HCT116 (cell line): ENCODE measurements around the gene IGFLR1. TPM values are rescaled to one million over a fixed set of nuclear protein-coding genes. Genes with fewer than 3 reads are reported as not detected.

ENCODE experiments used
- ATAC-seq: fragments of 200-7000 bp; cut with Tn5 transposase; 2 replicates; pipeline ENCODE4 v1.9.1; 2020; ENCODE audit warnings: mild to moderate bottlenecking, moderate library complexity
- BruUV-seq: library from RNA; stranded (reverse); fragments of 400-500 nt; replicated peaks from 2 replicates; lab custom pipeline; 2021; lab: Mats Ljungman, UMichigan
- CTCF ChIA-PET: fragments of 300-600 bp; sonication (Branson Sonifier 250); formaldehyde crosslinking; loops from one replicate; lab custom pipeline; 2021; ENCODE audit warnings: antibody characterized with exemption; lab: Charles Lee
- POLR2A ChIA-PET: fragments of 300-600, 350-600 bp; sonication (Branson Sonifier 250); formaldehyde crosslinking; loops from one replicate; lab custom pipeline; 2021; ENCODE audit warnings: antibody characterized with exemption; lab: Charles Lee
- RAD21 ChIA-PET, 2 experiments: fragments of 300-600 bp; sonication (Branson Sonifier 250); formaldehyde crosslinking; loops; one replicate each; lab custom pipeline; 2023; ENCODE audit warnings: low total read pairs in 2 of 2; ENCODE audit not compliant: uncharacterized antibody in 2 of 2, unreplicated experiment in 2 of 2, low non-redundant PET in 1 of 2; lab: Charles Lee
- DNase-seq: peaks from one replicate; pipeline ENCODE4 v3.0.0-alpha.2; 2010; ENCODE audit warnings: low read depth, low spot score
- H2AFZ ChIP-seq: fragments of 200-600 bp; shearing (Covaris generic), sonication (generic); 2 replicates; pipeline ENCODE4 v1.6.1; 2017; ENCODE audit warnings: low read depth, mixed run types, mixed read lengths, antibody characterized with exemption, low read length; ENCODE audit not compliant: poor library complexity, severe bottlenecking
- H3K27ac ChIP-seq: 2 replicates; pipeline ENCODE4 v1.5.1; 2012; ENCODE audit warnings: low read depth, low read length
- H3K27me3 ChIP-seq: fragments of 200-600 bp; sonication (generic); 2 replicates; pipeline ENCODE4 v1.6.1; 2016; ENCODE audit warnings: mixed run types, low read length, mixed read lengths; ENCODE audit not compliant: insufficient read depth
- H3K36me3 ChIP-seq, 2 experiments: fragments of 200-500 bp in 1 of 2; fragments of 200-600 bp in 1 of 2; sonication (Bioruptor generic) in 1 of 2; sonication (generic) in 1 of 2; 2 replicates each; pipeline versions ENCODE4 v1.5.1 to v1.6.1; 2014 to 2016; ENCODE audit warnings: low read length in 2 of 2, inconsistent platforms in 1 of 2, mixed read lengths in 1 of 2, mixed run types in 1 of 2; ENCODE audit not compliant: insufficient read depth in 2 of 2, control insufficient read depth in 1 of 2
- H3K4me1 ChIP-seq, 2 experiments: fragments of 200-600 bp in 1 of 2; sonication (generic) in 1 of 2; 2 replicates each; pipeline versions ENCODE4 v1.5.1 to v1.6.1; 2012 to 2017; ENCODE audit warnings: low read length in 2 of 2, inconsistent platforms in 1 of 2, mild to moderate bottlenecking in 1 of 2, mixed read lengths in 1 of 2, mixed run types in 1 of 2, moderate library complexity in 1 of 2; ENCODE audit not compliant: insufficient read depth in 2 of 2, control insufficient read depth in 1 of 2
- H3K4me2 ChIP-seq: fragments of 200-600 bp; sonication (generic); 2 replicates; pipeline ENCODE4 v1.6.1; 2017; ENCODE audit warnings: mixed run types, low read length, mixed read lengths
- H3K4me3 ChIP-seq, 2 experiments: fragments of 200-600 bp in 1 of 2; sonication (generic) in 1 of 2; replicated peaks in 1 of 2; 2 replicates each; pipeline ENCODE4 v1.5.1; 2011 to 2016; ENCODE audit warnings: low read length in 2 of 2, control low read depth in 1 of 2, low read depth in 1 of 2, mild to moderate bottlenecking in 1 of 2, mixed read lengths in 1 of 2, mixed run types in 1 of 2
- H3K79me2 ChIP-seq: fragments of 200-600 bp; sonication (generic); 2 replicates; pipeline ENCODE4 v1.6.1; 2017; ENCODE audit warnings: mild to moderate bottlenecking, mixed run types, low read length, moderate library complexity, mixed read lengths; ENCODE audit not compliant: insufficient read depth
- H3K9ac ChIP-seq: fragments of 200-600 bp; sonication (generic); 2 replicates; pipeline ENCODE4 v1.6.1; 2016; ENCODE audit warnings: low read length, mixed read lengths
- H3K9me2 ChIP-seq: fragments of 200-600 bp; sonication (generic), shearing (Covaris generic); 2 replicates; pipeline ENCODE4 v1.6.1; 2017; ENCODE audit warnings: mixed run types, mild to moderate bottlenecking, moderate library complexity; ENCODE audit not compliant: insufficient read depth
- H3K9me3 ChIP-seq, 2 experiments: fragments of 200-500 bp in 1 of 2; fragments of 200-600 bp in 1 of 2; sonication (Bioruptor generic) in 1 of 2; sonication (generic) in 1 of 2; 2 replicates each; pipeline ENCODE4 v1.6.1; 2014 to 2017; ENCODE audit warnings: low read length in 2 of 2, mixed read lengths in 2 of 2, inconsistent platforms in 1 of 2, low read depth in 1 of 2, mild to moderate bottlenecking in 1 of 2, mixed run types in 1 of 2, moderate library complexity in 1 of 2; ENCODE audit not compliant: control insufficient read depth in 1 of 2, insufficient read depth in 1 of 2
- H4K20me1 ChIP-seq: fragments of 200-600 bp; sonication (generic), shearing (Covaris generic); 2 replicates; pipeline ENCODE4 v1.6.1; 2017; ENCODE audit warnings: mixed run types, mild to moderate bottlenecking, moderate library complexity; ENCODE audit not compliant: insufficient read depth
- CBX3 ChIP-seq: IDR thresholded peaks from 2 replicates; pipeline ENCODE4 v1.6.1; 2012; ENCODE audit warnings: low read depth
- CEBPB ChIP-seq: IDR thresholded peaks from 2 replicates; pipeline ENCODE4 v1.6.1; 2012; ENCODE audit warnings: low read depth
- ELF1 ChIP-seq: IDR thresholded peaks from 2 replicates; pipeline ENCODE4 v1.6.1; 2012; ENCODE audit warnings: low read depth, borderline replicate concordance
- EZH2 ChIP-seq: fragments of 200-600 bp; sonication (generic); IDR thresholded peaks from 2 replicates; pipeline ENCODE4 v1.6.1; 2017; ENCODE audit warnings: antibody characterized with exemption, mixed run types
- EZH2phosphoT487 ChIP-seq: fragments of 200-600 bp; IDR thresholded peaks from 2 replicates; pipeline ENCODE4 v1.6.1; 2018; ENCODE audit warnings: antibody characterized with exemption, borderline replicate concordance
- FOSL1 ChIP-seq: IDR thresholded peaks from 2 replicates; pipeline ENCODE4 v1.6.1; 2012; ENCODE audit warnings: low read depth
- JUND ChIP-seq: IDR thresholded peaks from 2 replicates; pipeline ENCODE4 v1.6.1; 2012
- POLR2A ChIP-seq: IDR thresholded peaks from 2 replicates; pipeline ENCODE4 v1.7.0; 2011; ENCODE audit warnings: borderline replicate concordance; ENCODE audit not compliant: insufficient read depth, insufficient read length; ENCODE audit errors: extremely low read depth
- POLR2AphosphoS5 ChIP-seq: IDR thresholded peaks from 2 replicates; pipeline ENCODE4 v1.6.1; 2011; ENCODE audit warnings: mild to moderate bottlenecking, low read depth, low read length, moderate library complexity
- RAD21 ChIP-seq: IDR thresholded peaks from 2 replicates; pipeline ENCODE4 v1.6.1; 2012; ENCODE audit warnings: low read depth, mild to moderate bottlenecking
- SIN3A ChIP-seq: IDR thresholded peaks from 2 replicates; pipeline ENCODE4 v1.6.1; 2012; ENCODE audit warnings: low read depth
- SP1 ChIP-seq: IDR thresholded peaks from 2 replicates; pipeline ENCODE4 v1.6.1; 2012; ENCODE audit warnings: low read depth
- SRF ChIP-seq: IDR thresholded peaks from 2 replicates; pipeline ENCODE4 v1.6.1; 2012; ENCODE audit warnings: low read depth
- TCF7L2 ChIP-seq: IDR thresholded peaks from 2 replicates; pipeline ENCODE4 v1.7.0; 2011; ENCODE audit warnings: borderline replicate concordance, inconsistent platforms; ENCODE audit not compliant: insufficient read depth, insufficient read length; ENCODE audit errors: extremely low read depth
- YY1 ChIP-seq: IDR thresholded peaks from 2 replicates; pipeline ENCODE4 v1.6.1; 2011; ENCODE audit warnings: low read length, low read depth, moderate library complexity, mild to moderate bottlenecking; ENCODE audit not compliant: insufficient replicate concordance; ENCODE audit errors: extremely low read depth
- ZBTB33 ChIP-seq: IDR thresholded peaks from 2 replicates; pipeline ENCODE4 v1.6.1; 2011; ENCODE audit warnings: mild to moderate bottlenecking, low read length, moderate library complexity; ENCODE audit not compliant: insufficient replicate concordance; ENCODE audit errors: extremely low read depth
- ZFX ChIP-seq: fragments of 450-650 bp; IDR thresholded peaks from 2 replicates; pipeline ENCODE4 v1.6.1; 2017
- intact Hi-C: fragments of 100-400 bp; cut with micrococcal nuclease; formaldehyde crosslinking; loops from 2 replicates; pipeline ENCODE4 v1.10.0; 2022
- total RNA-seq: library from RNA; stranded (reverse); gene quantifications from one replicate; pipeline ENCODE4 v1.2.1, GENCODE V29; 2021; ENCODE audit not compliant: unreplicated experiment
- TF ChIP-seq, protein P1 (sequence below): IDR thresholded peaks from 2 replicates; pipeline ENCODE4 v1.6.1; 2012
- TF ChIP-seq, protein P2 (sequence below): IDR thresholded peaks from 2 replicates; pipeline ENCODE4 v1.6.1; 2012
- TF ChIP-seq, protein P3 (sequence below), 3 experiments: fragments of 200-600 bp in 1 of 3; sonication (generic) in 1 of 3; IDR thresholded peaks in 2 of 3; conservative IDR thresholded peaks in 1 of 3; 2 replicates each; pipeline ENCODE4 v1.5.1; 2012 to 2017; ENCODE audit warnings: low read depth in 2 of 3, low read length in 2 of 3, antibody characterized with exemption in 1 of 3, borderline replicate concordance in 1 of 3, control low read depth in 1 of 3, mild to moderate bottlenecking in 1 of 3, mixed read lengths in 1 of 3, mixed run types in 1 of 3, moderate library complexity in 1 of 3; ENCODE audit not compliant: insufficient read depth in 1 of 3

The IGFLR1 gene
- total RNA-seq, 1 experiment from 2014 or later: 8.3 TPM

DNA sequence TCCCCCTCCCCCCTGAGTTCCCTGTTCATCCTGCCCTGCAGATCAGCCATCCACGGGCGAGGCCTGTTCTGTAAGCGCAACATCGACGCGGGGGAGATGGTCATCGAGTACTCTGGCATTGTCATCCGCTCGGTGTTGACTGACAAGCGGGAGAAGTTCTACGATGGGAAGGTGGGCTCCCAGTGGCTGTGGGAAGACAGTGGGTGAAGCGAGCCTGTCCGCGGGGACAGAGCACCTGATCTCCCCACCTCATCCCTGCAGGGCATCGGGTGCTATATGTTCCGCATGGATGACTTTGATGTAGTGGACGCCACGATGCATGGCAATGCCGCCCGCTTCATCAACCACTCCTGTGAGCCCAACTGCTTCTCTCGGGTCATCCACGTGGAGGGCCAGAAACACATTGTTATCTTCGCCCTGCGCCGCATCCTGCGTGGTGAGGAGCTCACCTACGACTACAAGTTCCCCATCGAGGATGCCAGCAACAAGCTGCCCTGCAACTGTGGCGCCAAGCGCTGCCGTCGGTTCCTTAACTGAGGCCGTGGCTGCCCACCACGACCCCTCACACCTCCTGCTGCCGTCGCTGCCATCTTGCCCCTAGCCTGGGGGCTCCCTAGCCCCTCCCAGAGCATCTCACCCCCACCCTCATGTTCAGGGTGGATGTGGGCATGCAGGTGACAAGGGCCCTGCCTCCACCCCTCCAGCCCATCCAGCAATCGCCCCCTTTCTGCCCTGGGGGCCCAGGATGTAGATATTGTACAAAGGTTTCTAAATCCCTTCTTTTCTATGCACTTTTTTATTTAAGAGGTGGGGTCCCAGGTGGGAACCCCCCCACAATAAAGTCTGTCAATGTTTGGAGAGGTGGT lies 4.0 kb downstream of the IGFLR1 start:
- Histone ChIP-seq H3K4me2 (no peak overlapping the region), H3K9ac (no peak overlapping the region), H3K27ac (no peak overlapping the region), H3K79me2 (no peaks in the 10 kb centered on the region), H3K9me3 (no peaks in the 10 kb centered on the region), H3K4me1 (peaks cover 15 to 16% of the 10 kb centered on the region in 2 experiments; a peak in 3 of 4 replicates), H3K36me3 (peaks cover 19 to 30% of the 10 kb centered on the region in 2 experiments; a peak in 3 of 4 replicates), H3K9me2 (no peaks in the 10 kb centered on the region), H3K4me3 (no peak overlapping the region), H3K27me3 (no peaks in the 10 kb centered on the region), H4K20me1 (no peaks in the 10 kb centered on the region), H2AFZ (no peak overlapping the region)
- RAD21 ChIA-PET: no interaction called here
- ATAC-seq: no peak
- DNase-seq: no peak
- TF ChIP-seq YY1: no peak
- no peak for TF ChIP-seq ZFX
- TF ChIP-seq, protein P1, sequence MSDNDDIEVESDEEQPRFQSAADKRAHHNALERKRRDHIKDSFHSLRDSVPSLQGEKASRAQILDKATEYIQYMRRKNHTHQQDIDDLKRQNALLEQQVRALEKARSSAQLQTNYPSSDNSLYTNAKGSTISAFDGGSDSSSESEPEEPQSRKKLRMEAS: no peak
- TF ChIP-seq RAD21: no peak
- TF ChIP-seq ZBTB33: no peak
- TF ChIP-seq ELF1: no peak
- no peak for TF ChIP-seq CBX3
- TF ChIP-seq CEBPB: no peak
- TF ChIP-seq, protein P2, sequence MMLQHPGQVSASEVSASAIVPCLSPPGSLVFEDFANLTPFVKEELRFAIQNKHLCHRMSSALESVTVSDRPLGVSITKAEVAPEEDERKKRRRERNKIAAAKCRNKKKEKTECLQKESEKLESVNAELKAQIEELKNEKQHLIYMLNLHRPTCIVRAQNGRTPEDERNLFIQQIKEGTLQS: no peak
- no peak for TF ChIP-seq SP1
- TF ChIP-seq JUND: no peak
- TF ChIP-seq POLR2AphosphoS5: no peak
- TF ChIP-seq, protein P3, sequence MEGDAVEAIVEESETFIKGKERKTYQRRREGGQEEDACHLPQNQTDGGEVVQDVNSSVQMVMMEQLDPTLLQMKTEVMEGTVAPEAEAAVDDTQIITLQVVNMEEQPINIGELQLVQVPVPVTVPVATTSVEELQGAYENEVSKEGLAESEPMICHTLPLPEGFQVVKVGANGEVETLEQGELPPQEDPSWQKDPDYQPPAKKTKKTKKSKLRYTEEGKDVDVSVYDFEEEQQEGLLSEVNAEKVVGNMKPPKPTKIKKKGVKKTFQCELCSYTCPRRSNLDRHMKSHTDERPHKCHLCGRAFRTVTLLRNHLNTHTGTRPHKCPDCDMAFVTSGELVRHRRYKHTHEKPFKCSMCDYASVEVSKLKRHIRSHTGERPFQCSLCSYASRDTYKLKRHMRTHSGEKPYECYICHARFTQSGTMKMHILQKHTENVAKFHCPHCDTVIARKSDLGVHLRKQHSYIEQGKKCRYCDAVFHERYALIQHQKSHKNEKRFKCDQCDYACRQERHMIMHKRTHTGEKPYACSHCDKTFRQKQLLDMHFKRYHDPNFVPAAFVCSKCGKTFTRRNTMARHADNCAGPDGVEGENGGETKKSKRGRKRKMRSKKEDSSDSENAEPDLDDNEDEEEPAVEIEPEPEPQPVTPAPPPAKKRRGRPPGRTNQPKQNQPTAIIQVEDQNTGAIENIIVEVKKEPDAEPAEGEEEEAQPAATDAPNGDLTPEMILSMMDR (IDR thresholded peaks at IDR 0.05 in 2 of 3, conservative IDR thresholded peaks at IDR 0.05 in 1 of 3; ENCODE audit: borderline replicate concordance in 1 of 3, insufficient read depth in 1 of 3, low read depth in 2 of 3, low read length in 2 of 3): no peak
- no peak for TF ChIP-seq SIN3A
- no peak for TF ChIP-seq POLR2A
- no peak for TF ChIP-seq TCF7L2
- TF ChIP-seq EZH2phosphoT487: no peak
- no peak for TF ChIP-seq SRF
- TF ChIP-seq FOSL1: no peak
- no peak for TF ChIP-seq EZH2
- intact Hi-C loops: no loop called here
- CTCF ChIA-PET: no interaction called here
- TSS peak; percentile 60 for BruUV-seq
- POLR2A ChIA-PET: interaction anchor here (1.9 kb wide), 1 partner anchor 10 kb away, joined by 5 read pairs; the partner anchor contains the start of gene LIN37
